ENCODE data around the gene BMP7.
"Not testable (repeated sequence)": the region's sequence is repeated elsewhere in the genome, so short reads cannot be mapped to it uniquely, and the experiment has no call there.

The BMP7 gene

GRCh38 chr20:57267158-57267821, 849 bp upstream of the BMP7 start:
- no peak overlapping the region for H3K4me3 ChIP-seq (ENCODE audit: low read length)
- TF ChIP-seq CTCF (conservative IDR thresholded peaks at IDR 0.05; ENCODE audit: low read depth, low read length), result no peak
- no peak for DNase-seq (ENCODE audit: low read depth)

GRCh38 chr20:57265997-57266290, 497 bp downstream of the BMP7 start:
- DNase-seq (ENCODE audit: low read depth), result no peak
- no peak for TF ChIP-seq CTCF (conservative IDR thresholded peaks at IDR 0.05; ENCODE audit: low read depth, low read length)
- H3K4me3 ChIP-seq (ENCODE audit: low read length), result no peak overlapping the region

- no peak for TF ChIP-seq CTCF (conservative IDR thresholded peaks at IDR 0.05; ENCODE audit: low read depth, low read length)
- no peak for DNase-seq (ENCODE audit: low read depth)
- no peak overlapping the region for H3K4me3 ChIP-seq (ENCODE audit: low read length)
Measured at GRCh38 chr20:57265336-57265996, 975 bp downstream of the BMP7 start.

- H3K4me3 ChIP-seq (ENCODE audit: low read length); DNase-seq (ENCODE audit: low read depth): not testable (repeated sequence)
Measured at GRCh38 chr20:57264908-57265335, 1.5 kb downstream of the BMP7 start.

GRCh38 chr20:57263801-57264792, 2.3 kb downstream of the BMP7 start:
- TF ChIP-seq CTCF (conservative IDR thresholded peaks at IDR 0.05; ENCODE audit: low read depth, low read length), result no peak
- no peak for DNase-seq (ENCODE audit: low read depth)
- no peak overlapping the region for H3K4me3 ChIP-seq (ENCODE audit: low read length)

- no peak for DNase-seq (ENCODE audit: low read depth)
- TF ChIP-seq CTCF (conservative IDR thresholded peaks at IDR 0.05; ENCODE audit: low read depth, low read length), result no peak
- H3K4me3 ChIP-seq (ENCODE audit: low read length), result no peak overlapping the region
Measured at GRCh38 chr20:57262784-57263609, 3.4 kb downstream of the BMP7 start.

GRCh38 chr20:57262301-57262700, 4.1 kb downstream of the BMP7 start:
- H3K4me3 ChIP-seq (ENCODE audit: low read length), result no peak overlapping the region
- no peak for DNase-seq (ENCODE audit: low read depth)
- no peak for TF ChIP-seq CTCF (conservative IDR thresholded peaks at IDR 0.05; ENCODE audit: low read depth, low read length)

All from retinal pigment epithelial cell (primary cell).